Measurements from ENCODE around the gene RNASEH2A.
"Not testable (repeated sequence)": the region's sequence is repeated elsewhere in the genome, so short reads cannot be mapped to it uniquely, and the experiment has no call there.

The RNASEH2A gene

DNA sequence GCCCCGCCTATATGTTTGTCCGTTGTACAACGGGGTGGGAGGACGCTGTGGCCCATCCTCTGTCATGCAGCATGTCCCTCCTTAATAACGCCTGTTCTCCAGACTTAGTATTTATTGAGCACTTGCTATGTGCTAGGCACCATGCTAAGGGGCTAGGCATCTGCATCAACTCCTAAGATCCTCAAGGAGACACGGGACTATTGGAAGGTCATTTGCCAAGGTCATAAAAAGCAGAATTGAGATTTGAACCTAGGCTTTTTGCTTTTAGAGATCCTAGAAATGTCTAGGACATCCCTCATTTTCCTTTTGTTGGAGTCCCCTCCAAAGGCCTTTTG, 30.1 kb downstream of the RNASEH2A start:
- Histone ChIP-seq H3K4me3 (ENCODE audit: low read length) (no peak overlapping the region), H3K4me1 (ENCODE audit: insufficient read depth, low read length) (peaks cover 25% of the 10 kb centered on the region), H3K36me3 (ENCODE audit: insufficient read depth, low read length) (no peaks in the 10 kb centered on the region), H3K9me3 (ENCODE audit: low read length) (no peaks in the 10 kb centered on the region), H3K27me3 (ENCODE audit: insufficient read depth, low read length) (peaks cover 26% of the 10 kb centered on the region), H2AFZ (ENCODE audit: low read depth, low read length) (no peak overlapping the region)

DNA sequence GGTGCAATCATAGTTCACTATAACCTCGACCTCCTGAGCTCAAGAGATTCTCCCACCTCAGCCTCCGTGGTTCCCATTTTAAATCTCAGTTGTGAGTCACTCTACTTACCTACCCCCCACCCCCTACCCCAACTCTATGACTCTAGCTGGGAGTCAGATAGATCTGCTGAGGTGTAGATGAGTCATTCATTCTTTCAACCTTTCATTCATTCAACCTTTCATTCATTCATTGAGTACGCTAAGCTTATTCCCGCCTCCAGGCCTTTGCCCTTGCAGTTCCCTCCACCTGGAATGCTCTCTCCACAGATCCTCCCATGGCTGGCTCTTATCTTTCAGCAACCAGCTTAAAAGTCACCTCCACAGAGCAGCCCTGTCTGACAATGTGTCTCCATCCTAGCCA, 30.8 kb downstream of the RNASEH2A start:
- Histone ChIP-seq H3K27me3 (ENCODE audit: insufficient read depth, low read length) (peaks cover 26% of the 10 kb centered on the region), H3K36me3 (ENCODE audit: insufficient read depth, low read length) (no peaks in the 10 kb centered on the region), H2AFZ (ENCODE audit: low read depth, low read length) (no peak overlapping the region)

DNA sequence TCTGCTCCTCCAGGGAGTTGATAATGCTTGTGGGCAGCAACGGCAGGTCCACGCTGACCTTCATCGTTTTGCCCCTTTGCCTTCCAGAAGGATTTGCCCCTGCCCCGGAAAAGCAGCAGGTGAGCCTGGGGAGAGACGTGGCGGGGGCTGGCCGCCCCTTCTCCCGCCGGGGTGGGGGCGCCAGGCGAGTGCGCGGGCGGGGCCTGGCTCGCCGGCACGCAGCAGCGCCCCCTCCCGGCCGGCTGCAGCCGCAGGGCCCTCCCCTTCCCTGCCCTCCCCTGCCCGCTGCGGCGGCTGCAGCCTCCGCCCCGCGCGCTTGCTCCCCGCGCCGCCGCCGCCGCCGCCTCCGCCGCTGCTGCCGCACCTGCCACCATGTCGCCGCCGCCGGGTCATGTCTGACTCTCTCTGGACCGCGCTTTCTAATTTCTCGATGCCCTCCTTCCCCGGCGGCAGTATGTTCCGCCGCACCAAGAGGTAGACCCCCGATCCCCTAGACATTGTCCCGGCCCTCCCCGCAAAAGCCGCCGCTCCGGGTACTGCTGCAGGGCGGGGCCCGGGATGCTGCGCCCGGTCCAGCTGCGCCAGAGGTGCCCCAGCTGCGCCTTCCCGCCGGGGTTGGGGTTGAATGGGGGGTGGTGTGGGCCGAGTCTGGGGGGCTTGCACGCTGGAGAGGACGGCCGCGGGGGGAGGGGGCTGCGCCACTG, 31.9 kb downstream of the RNASEH2A start, which contains the start of gene MAST1:
TSS of gene MAST1 (plus strand) at position 334 of the 704 bp plus-strand sequence. CDS start at position 392, 58 bp downstream.
- peak within 1 kb of the TSS; percentile 71 for H3K4me3 ChIP-seq (ENCODE audit: low read length)

More for the DNA sequence above, 30.8 kb downstream of the RNASEH2A start:
- H3K4me1 ChIP-seq (ENCODE audit: insufficient read depth, low read length) = peaks cover 25% of the 10 kb centered on the region
- H3K4me3 ChIP-seq (ENCODE audit: low read length) = no peak overlapping the region
- H3K9me3 ChIP-seq (ENCODE audit: low read length) = no peaks in the 10 kb centered on the region

DNA sequence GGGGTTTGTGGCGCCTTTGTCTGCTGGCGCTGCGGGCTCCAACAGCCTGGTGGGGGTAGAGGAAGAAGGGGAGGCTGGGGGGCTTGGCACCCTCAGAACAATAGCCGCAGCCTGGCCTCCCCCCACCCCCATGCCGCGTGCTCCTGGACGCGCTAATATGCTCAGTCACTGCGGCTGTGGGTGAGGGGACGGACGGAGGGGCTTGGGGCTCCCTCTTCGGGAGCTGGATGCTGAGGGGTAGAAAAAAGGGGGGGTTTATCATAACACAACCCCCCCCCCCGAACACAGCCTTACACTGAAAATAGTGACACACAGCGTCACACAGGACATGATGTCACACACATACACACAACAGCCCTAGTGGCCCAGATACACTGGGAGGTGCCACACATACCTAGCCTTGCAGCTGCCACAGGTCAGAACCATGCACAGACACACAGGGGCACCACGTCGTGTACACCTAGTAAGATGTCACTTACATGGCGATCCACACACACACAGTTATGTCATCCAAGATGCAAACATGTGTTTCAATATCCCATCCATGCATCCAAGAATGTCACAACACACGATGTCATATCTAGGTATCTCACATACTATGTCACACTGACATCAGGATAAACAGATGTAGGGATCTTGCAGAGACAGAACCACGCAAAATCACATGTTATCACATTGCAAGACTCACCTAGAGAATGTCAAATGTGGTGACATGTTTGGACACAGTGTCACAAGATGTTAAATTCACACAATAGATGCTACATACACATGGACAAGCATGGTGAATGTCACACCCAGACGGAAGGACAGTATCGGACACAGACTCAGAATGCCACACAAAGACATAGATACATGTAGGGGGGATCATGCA, 32.7 kb downstream of the RNASEH2A start:
- H3K27me3 ChIP-seq (ENCODE audit: insufficient read depth, low read length) = peaks cover 20% of the 10 kb centered on the region
- peaks cover 2% of the 10 kb centered on the region for H3K36me3 ChIP-seq (ENCODE audit: insufficient read depth, low read length)
- H2AFZ ChIP-seq (ENCODE audit: low read depth, low read length) = peak overlapping the region; percentile 99
- peak overlapping the region; percentile 71 for H3K4me3 ChIP-seq (ENCODE audit: low read length)
- no peaks in the 10 kb centered on the region for H3K9me3 ChIP-seq (ENCODE audit: low read length)
- peaks cover 15% of the 10 kb centered on the region for H3K4me1 ChIP-seq (ENCODE audit: insufficient read depth, low read length)

More for the DNA sequence above, 31.9 kb downstream of the RNASEH2A start, which contains the start of gene MAST1:
- peaks cover 17% of the 10 kb centered on the region for H3K4me1 ChIP-seq (ENCODE audit: insufficient read depth, low read length)
- H3K27me3 ChIP-seq (ENCODE audit: insufficient read depth, low read length) = peaks cover 24% of the 10 kb centered on the region
- peak within 1 kb of the TSS; percentile 99 for H2AFZ ChIP-seq (ENCODE audit: low read depth, low read length)
- no peaks in the 10 kb centered on the region for H3K36me3 ChIP-seq (ENCODE audit: insufficient read depth, low read length)
- H3K9me3 ChIP-seq (ENCODE audit: low read length) = no peaks in the 10 kb centered on the region

DNA sequence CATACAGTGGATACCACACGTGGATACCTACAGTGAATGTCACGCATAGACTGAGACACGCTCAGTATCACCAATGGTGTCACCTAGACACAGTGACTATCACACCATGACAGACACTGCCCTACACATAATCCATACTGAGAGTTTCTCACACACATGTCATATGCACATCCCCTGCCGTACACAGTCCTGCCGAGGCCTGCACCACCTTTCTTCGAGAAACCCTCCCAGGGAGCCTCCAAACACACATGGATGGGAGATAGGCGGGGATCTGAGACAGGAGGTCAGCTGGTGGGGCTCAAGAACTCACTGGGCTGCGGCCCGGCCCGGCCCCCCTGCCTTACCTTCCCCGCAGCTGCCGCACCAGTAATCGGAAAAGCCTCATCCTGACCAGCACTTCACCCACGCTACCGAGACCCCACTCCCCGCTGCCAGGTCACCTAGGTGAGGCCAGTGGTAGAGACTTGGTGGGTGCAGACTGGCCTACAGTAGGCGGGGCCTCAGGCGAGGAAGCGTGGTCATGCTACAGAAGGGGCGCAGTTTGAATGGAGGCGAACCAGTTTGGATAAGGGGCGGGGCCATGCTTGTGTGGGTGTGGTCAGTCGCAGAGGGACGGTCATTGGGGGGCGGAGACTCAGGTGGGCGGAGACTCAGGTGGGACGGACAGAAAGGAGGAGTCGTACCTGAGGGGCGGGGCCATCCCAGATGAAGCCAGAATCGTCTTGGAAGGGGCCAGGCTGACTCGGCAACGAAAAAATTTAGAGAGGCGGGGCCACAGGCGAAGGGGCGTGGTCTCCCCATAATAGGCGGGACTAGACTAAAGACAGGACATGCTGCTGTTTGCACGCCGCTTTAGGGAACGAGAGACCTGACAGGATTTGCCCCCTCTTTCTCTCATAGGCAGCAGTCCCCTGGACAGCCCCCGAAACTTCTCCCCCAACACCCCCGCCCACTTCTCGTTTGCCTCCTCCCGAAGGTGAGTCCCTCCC, 34.0 kb downstream of the RNASEH2A start:
- no peak overlapping the region for H3K4me3 ChIP-seq (ENCODE audit: low read length)
- H2AFZ ChIP-seq (ENCODE audit: low read depth, low read length) = no peak overlapping the region
- H3K27me3 ChIP-seq (ENCODE audit: insufficient read depth, low read length) = peaks cover 7% of the 10 kb centered on the region
- H3K9me3 ChIP-seq (ENCODE audit: low read length) = no peaks in the 10 kb centered on the region
- peaks cover 2% of the 10 kb centered on the region for H3K36me3 ChIP-seq (ENCODE audit: insufficient read depth, low read length)
- peaks cover 12% of the 10 kb centered on the region for H3K4me1 ChIP-seq (ENCODE audit: insufficient read depth, low read length)

DNA sequence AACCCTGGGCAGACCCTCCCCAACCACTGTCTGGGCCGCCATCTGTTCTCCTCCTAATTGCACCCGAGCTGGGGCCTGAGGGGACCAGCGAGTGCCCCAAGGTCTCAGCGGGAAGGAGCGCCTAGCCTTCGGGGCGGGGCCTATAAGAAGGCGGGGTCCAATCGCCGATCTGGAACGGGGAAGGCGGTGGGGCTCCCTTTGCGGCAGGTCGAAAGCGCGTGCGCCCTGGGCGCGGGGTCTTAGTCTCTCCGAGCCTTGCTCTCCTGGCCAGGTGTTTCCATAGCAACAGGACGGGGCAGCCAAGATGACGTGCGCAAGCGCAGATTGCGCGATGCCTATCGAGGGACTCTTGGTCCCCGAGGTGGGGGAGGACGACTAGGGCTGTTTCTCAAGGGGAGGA, 34.7 kb downstream of the RNASEH2A start:
- no peaks in the 10 kb centered on the region for H3K9me3 ChIP-seq (ENCODE audit: low read length)
- no peak overlapping the region for H2AFZ ChIP-seq (ENCODE audit: low read depth, low read length)
- peaks cover under 1% of the 10 kb centered on the region for H3K27me3 ChIP-seq (ENCODE audit: insufficient read depth, low read length)
- H3K4me1 ChIP-seq (ENCODE audit: insufficient read depth, low read length) = peaks cover 12% of the 10 kb centered on the region
- H3K4me3 ChIP-seq (ENCODE audit: low read length) = no peak overlapping the region
- peaks cover 2% of the 10 kb centered on the region for H3K36me3 ChIP-seq (ENCODE audit: insufficient read depth, low read length)

DNA sequence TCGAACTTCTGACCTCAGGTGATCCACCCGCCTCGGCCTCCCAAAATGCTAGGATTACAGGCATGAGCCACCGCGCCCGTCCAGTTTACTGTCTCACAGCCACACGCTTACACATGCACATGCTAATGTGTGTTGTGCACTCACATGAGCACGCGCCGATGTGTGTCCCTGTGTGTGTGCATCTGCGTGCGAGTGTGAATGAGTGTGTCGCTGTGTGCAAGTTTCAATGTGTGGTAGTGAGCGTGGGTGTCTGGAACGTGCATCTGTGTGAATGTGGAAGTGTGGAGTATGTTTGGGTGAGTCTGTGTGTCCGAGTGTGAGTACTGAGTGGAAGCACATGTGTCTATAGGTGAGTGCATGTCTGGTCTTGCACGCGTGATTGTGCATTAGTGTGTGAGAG, 36.1 kb downstream of the RNASEH2A start:
- no peak overlapping the region for H2AFZ ChIP-seq (ENCODE audit: low read depth, low read length)
- H3K36me3 ChIP-seq (ENCODE audit: insufficient read depth, low read length) = peaks cover 2% of the 10 kb centered on the region
- H3K4me1 ChIP-seq (ENCODE audit: insufficient read depth, low read length) = peaks cover 12% of the 10 kb centered on the region
- H3K9me3 ChIP-seq (ENCODE audit: low read length) = no peaks in the 10 kb centered on the region
- no peaks in the 10 kb centered on the region for H3K27me3 ChIP-seq (ENCODE audit: insufficient read depth, low read length)
- no peak overlapping the region for H3K4me3 ChIP-seq (ENCODE audit: low read length)

DNA sequence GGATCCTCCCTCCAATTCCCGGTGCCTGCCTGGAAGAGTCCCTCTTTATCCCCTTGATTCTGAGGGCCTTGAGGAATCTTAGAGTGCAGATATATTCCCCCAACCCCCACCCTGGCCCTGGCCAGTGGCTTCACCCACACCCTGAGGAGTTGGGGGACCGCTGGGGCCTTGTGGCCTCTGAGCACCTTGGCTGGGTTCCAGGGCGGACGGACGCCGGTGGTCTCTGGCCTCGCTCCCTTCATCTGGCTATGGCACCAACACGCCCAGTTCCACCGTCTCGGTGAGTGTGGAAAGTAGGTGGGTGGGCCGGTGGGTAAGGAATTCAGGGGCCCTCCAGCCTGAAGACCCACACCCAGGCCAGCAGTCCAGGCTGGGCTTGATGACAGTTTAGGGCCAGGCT, 36.9 kb downstream of the RNASEH2A start:
- Histone ChIP-seq H3K27me3 (ENCODE audit: insufficient read depth, low read length) (no peaks in the 10 kb centered on the region), H2AFZ (ENCODE audit: low read depth, low read length) (no peak overlapping the region)

DNA sequence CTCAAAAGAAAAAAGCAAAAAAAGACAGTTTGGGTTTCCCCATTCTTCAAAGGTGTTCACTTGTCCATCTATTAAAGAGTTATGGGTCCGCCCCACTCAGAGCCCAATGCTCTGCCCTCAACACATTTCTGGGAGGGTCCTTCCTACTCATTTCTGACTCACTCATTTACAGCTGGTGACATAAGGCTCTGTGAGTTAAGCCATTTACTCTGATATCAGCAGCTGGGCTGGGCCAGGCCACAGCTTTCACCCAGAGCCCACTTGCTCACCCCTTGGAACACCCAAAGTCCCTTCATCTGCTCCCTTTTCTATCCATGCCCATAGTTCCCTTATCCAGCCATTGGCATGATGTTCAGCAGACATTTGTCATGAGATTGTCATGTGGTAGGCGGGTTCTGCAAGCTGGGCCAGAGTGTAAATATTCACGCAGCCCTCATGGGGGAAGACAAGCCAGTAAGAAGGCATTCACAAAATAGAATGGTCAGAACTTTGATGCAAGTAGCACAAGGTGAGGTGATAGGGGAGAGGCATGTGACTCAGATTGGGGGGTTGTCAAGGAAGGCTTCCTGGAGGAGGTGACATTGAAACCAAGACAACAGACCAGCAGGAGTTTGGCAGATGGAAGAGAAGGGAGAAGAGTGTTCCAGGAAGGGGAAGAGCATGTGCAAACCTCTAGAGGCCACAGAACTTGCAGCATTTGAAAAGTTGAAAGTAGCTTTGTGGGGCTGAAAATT, 37.8 kb downstream of the RNASEH2A start:
- H3K4me3 ChIP-seq (ENCODE audit: low read length) = no peak overlapping the region
- H3K4me1 ChIP-seq (ENCODE audit: insufficient read depth, low read length) = peaks cover 4% of the 10 kb centered on the region
- H3K9me3 ChIP-seq (ENCODE audit: low read length) = no peaks in the 10 kb centered on the region
- H3K27me3 ChIP-seq (ENCODE audit: insufficient read depth, low read length) = no peaks in the 10 kb centered on the region
- H3K36me3 ChIP-seq (ENCODE audit: insufficient read depth, low read length) = peaks cover 7% of the 10 kb centered on the region
- H2AFZ ChIP-seq (ENCODE audit: low read depth, low read length) = no peak overlapping the region

More for the DNA sequence above, 36.9 kb downstream of the RNASEH2A start:
- H3K36me3 ChIP-seq (ENCODE audit: insufficient read depth, low read length) = peaks cover 7% of the 10 kb centered on the region
- peaks cover 8% of the 10 kb centered on the region for H3K4me1 ChIP-seq (ENCODE audit: insufficient read depth, low read length)
- H3K9me3 ChIP-seq (ENCODE audit: low read length) = no peaks in the 10 kb centered on the region
- H3K4me3 ChIP-seq (ENCODE audit: low read length) = no peak overlapping the region

DNA sequence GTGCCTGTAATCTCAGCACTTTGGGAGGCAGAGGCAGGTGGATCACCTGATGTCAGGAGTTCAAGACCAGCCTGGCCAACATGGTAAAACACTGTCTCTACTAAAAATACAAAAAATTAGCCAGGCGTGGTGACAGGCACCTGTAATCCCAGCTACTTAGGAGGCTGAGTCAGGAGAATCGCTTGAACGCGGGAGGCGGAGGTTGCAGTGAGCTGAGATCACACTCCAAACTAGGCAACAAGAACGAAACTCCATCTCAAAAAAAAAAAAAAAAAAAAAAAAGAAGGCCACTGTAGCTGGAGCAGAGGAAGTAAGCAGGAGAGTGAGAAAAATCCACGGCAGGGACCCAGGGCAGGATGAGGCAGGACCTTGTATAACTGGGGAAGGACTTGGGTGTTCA, 40.2 kb downstream of the RNASEH2A start:
- H2AFZ ChIP-seq (ENCODE audit: low read depth, low read length); H3K36me3 ChIP-seq (ENCODE audit: insufficient read depth, low read length); H3K4me1 ChIP-seq (ENCODE audit: insufficient read depth, low read length); H3K9me3 ChIP-seq (ENCODE audit: low read length); H3K27me3 ChIP-seq (ENCODE audit: insufficient read depth, low read length); H3K4me3 ChIP-seq (ENCODE audit: low read length): not testable (repeated sequence)

DNA sequence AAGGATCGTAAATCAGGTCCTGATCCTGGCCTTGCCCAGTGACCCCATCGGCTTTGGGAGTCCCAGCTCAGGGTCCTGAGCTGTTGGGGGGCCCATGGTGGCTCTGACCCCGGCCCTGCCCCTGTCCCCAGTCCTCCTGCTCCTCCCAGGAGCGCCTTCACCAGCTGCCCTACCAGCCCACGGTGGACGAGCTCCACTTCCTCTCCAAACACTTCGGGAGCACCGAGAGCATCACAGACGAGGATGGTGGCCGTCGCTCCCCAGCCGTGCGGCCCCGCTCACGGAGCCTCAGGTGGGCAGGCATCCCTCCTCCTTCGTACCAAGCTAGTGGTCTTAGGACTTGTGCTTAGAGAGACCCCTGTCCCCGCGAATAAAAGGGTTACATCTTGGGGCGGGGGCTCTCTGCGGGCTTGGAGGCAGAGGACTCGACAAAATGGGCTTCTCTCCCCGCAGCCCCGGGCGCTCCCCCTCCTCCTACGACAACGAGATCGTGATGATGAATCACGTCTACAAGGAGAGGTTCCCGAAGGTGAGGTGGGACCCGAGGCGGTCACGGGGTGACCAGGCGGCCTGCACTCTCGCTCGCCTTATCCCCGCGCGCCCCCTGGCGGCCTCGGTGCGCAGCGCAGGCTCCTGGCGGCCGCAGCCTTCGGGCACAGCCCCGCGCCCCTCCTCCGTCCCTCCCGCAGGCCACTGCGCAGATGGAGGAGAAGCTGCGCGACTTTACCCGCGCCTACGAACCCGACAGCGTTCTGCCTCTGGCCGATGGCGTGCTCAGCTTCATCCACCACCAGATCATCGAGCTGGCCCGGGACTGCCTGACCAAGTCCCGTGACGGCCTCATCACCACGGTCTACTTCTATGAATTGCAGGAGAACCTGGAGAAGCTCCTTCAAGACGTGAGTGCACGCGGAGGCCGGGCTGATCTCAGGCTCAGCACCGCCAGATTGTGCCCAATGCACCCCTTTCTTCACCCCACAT, 41.1 kb downstream of the RNASEH2A start:
- Histone ChIP-seq H3K36me3 (ENCODE audit: insufficient read depth, low read length) (peaks cover 14% of the 10 kb centered on the region), H3K4me1 (ENCODE audit: insufficient read depth, low read length) (no peaks in the 10 kb centered on the region), H2AFZ (ENCODE audit: low read depth, low read length) (no peak overlapping the region), H3K4me3 (ENCODE audit: low read length) (no peak overlapping the region), H3K9me3 (ENCODE audit: low read length) (no peaks in the 10 kb centered on the region), H3K27me3 (ENCODE audit: insufficient read depth, low read length) (no peaks in the 10 kb centered on the region)

Measured in neuron (in vitro differentiated cells).